ENCODE data around the gene DIAPH3.

Gene DIAPH3

GRCh38 chr13:59774491-59774971 lies 389.2 kb downstream of the DIAPH3 start:
- Mint-ChIP-seq H3K27ac (no peak overlapping the region), H3K9me3 (ENCODE audit: low read depth) (no peaks in the 10 kb centered on the region), H3K36me3 (no peaks in the 10 kb centered on the region), H3K27me3 (no peaks in the 10 kb centered on the region), H3K4me3 (no peak overlapping the region), H3K4me1 (ENCODE audit: low read depth) (no peaks in the 10 kb centered on the region)

GRCh38 chr13:59771272-59771671 lies 392.5 kb downstream of the DIAPH3 start:
- H3K4me1 Mint-ChIP-seq (ENCODE audit: low read depth) = no peaks in the 10 kb centered on the region

GRCh38 chr13:59770451-59770850 lies 393.3 kb downstream of the DIAPH3 start:
- no peaks in the 10 kb centered on the region for H3K27me3 Mint-ChIP-seq
- no peaks in the 10 kb centered on the region for H3K9me3 Mint-ChIP-seq (ENCODE audit: low read depth)
- H3K27ac Mint-ChIP-seq = no peak overlapping the region
- H3K36me3 Mint-ChIP-seq = no peaks in the 10 kb centered on the region
- H3K4me3 Mint-ChIP-seq = no peak overlapping the region
- no peaks in the 10 kb centered on the region for H3K4me1 Mint-ChIP-seq (ENCODE audit: low read depth)

More at GRCh38 chr13:59771272-59771671, 392.5 kb downstream of the DIAPH3 start:
- no peaks in the 10 kb centered on the region for H3K36me3 Mint-ChIP-seq
- H3K27me3 Mint-ChIP-seq = no peaks in the 10 kb centered on the region
- H3K27ac Mint-ChIP-seq = no peak overlapping the region
- H3K9me3 Mint-ChIP-seq (ENCODE audit: low read depth) = no peaks in the 10 kb centered on the region
- no peak overlapping the region for H3K4me3 Mint-ChIP-seq

- Mint-ChIP-seq H3K9me3 (ENCODE audit: low read depth) (no peaks in the 10 kb centered on the region), H3K4me3 (no peak overlapping the region), H3K27me3 (no peaks in the 10 kb centered on the region), H3K4me1 (ENCODE audit: low read depth) (no peaks in the 10 kb centered on the region), H3K27ac (no peak overlapping the region), H3K36me3 (no peaks in the 10 kb centered on the region)
Measured at GRCh38 chr13:59766236-59766635, 397.5 kb downstream of the DIAPH3 start.

- Mint-ChIP-seq H3K4me3 (no peak overlapping the region), H3K36me3 (no peaks in the 10 kb centered on the region), H3K9me3 (ENCODE audit: low read depth) (no peaks in the 10 kb centered on the region), H3K27ac (no peak overlapping the region), H3K4me1 (ENCODE audit: low read depth) (no peaks in the 10 kb centered on the region), H3K27me3 (no peaks in the 10 kb centered on the region)
Measured at GRCh38 chr13:59755632-59756290, 408.0 kb downstream of the DIAPH3 start.

GRCh38 chr13:59754411-59754810 lies 409.3 kb downstream of the DIAPH3 start:
- Mint-ChIP-seq H3K36me3 (no peaks in the 10 kb centered on the region), H3K4me1 (ENCODE audit: low read depth) (no peaks in the 10 kb centered on the region), H3K27me3 (no peaks in the 10 kb centered on the region), H3K27ac (no peak overlapping the region), H3K4me3 (no peak overlapping the region), H3K9me3 (ENCODE audit: low read depth) (no peaks in the 10 kb centered on the region)

- H3K27ac Mint-ChIP-seq = no peak overlapping the region
- H3K27me3 Mint-ChIP-seq = no peaks in the 10 kb centered on the region
- H3K4me3 Mint-ChIP-seq = no peak overlapping the region
- no peaks in the 10 kb centered on the region for H3K9me3 Mint-ChIP-seq (ENCODE audit: low read depth)
- no peaks in the 10 kb centered on the region for H3K4me1 Mint-ChIP-seq (ENCODE audit: low read depth)
- no peaks in the 10 kb centered on the region for H3K36me3 Mint-ChIP-seq
Measured at GRCh38 chr13:59750860-59751259, 412.9 kb downstream of the DIAPH3 start.

GRCh38 chr13:59748046-59748445 lies 415.7 kb downstream of the DIAPH3 start:
- H3K36me3 Mint-ChIP-seq = no peaks in the 10 kb centered on the region
- no peaks in the 10 kb centered on the region for H3K9me3 Mint-ChIP-seq (ENCODE audit: low read depth)
- H3K4me3 Mint-ChIP-seq = no peak overlapping the region
- H3K27me3 Mint-ChIP-seq = no peaks in the 10 kb centered on the region
- H3K4me1 Mint-ChIP-seq (ENCODE audit: low read depth) = no peaks in the 10 kb centered on the region
- no peak overlapping the region for H3K27ac Mint-ChIP-seq

GRCh38 chr13:59747529-59747928 lies 416.2 kb downstream of the DIAPH3 start:
- Mint-ChIP-seq H3K27ac (no peak overlapping the region), H3K4me1 (ENCODE audit: low read depth) (no peaks in the 10 kb centered on the region), H3K9me3 (ENCODE audit: low read depth) (no peaks in the 10 kb centered on the region), H3K4me3 (no peak overlapping the region), H3K27me3 (no peaks in the 10 kb centered on the region), H3K36me3 (no peaks in the 10 kb centered on the region)

- H3K9me3 Mint-ChIP-seq (ENCODE audit: low read depth) = no peaks in the 10 kb centered on the region
- no peaks in the 10 kb centered on the region for H3K27me3 Mint-ChIP-seq
- H3K4me3 Mint-ChIP-seq = no peak overlapping the region
- H3K36me3 Mint-ChIP-seq = no peaks in the 10 kb centered on the region
- H3K4me1 Mint-ChIP-seq (ENCODE audit: low read depth) = no peaks in the 10 kb centered on the region
- H3K27ac Mint-ChIP-seq = no peak overlapping the region
Measured at GRCh38 chr13:59746291-59746962, 417.3 kb downstream of the DIAPH3 start.

- H3K27ac Mint-ChIP-seq = no peak overlapping the region
- no peaks in the 10 kb centered on the region for H3K36me3 Mint-ChIP-seq
- H3K4me1 Mint-ChIP-seq (ENCODE audit: low read depth) = no peaks in the 10 kb centered on the region
- H3K27me3 Mint-ChIP-seq = no peaks in the 10 kb centered on the region
- no peaks in the 10 kb centered on the region for H3K9me3 Mint-ChIP-seq (ENCODE audit: low read depth)
- H3K4me3 Mint-ChIP-seq = no peak overlapping the region
Measured at GRCh38 chr13:59745392-59745788, 418.3 kb downstream of the DIAPH3 start.

- Mint-ChIP-seq H3K4me3 (no peak overlapping the region), H3K27me3 (no peaks in the 10 kb centered on the region), H3K36me3 (no peaks in the 10 kb centered on the region), H3K27ac (no peak overlapping the region), H3K9me3 (ENCODE audit: low read depth) (no peaks in the 10 kb centered on the region), H3K4me1 (ENCODE audit: low read depth) (no peaks in the 10 kb centered on the region)
Measured at GRCh38 chr13:59744747-59745391, 418.9 kb downstream of the DIAPH3 start.

GRCh38 chr13:59743195-59743594 lies 420.5 kb downstream of the DIAPH3 start:
- Mint-ChIP-seq H3K4me1 (ENCODE audit: low read depth) (no peaks in the 10 kb centered on the region), H3K27me3 (no peaks in the 10 kb centered on the region), H3K9me3 (ENCODE audit: low read depth) (no peaks in the 10 kb centered on the region), H3K36me3 (no peaks in the 10 kb centered on the region), H3K4me3 (no peak overlapping the region), H3K27ac (no peak overlapping the region)

GRCh38 chr13:59742467-59742866 lies 421.3 kb downstream of the DIAPH3 start:
- Mint-ChIP-seq H3K4me3 (no peak overlapping the region), H3K4me1 (ENCODE audit: low read depth) (no peaks in the 10 kb centered on the region), H3K9me3 (ENCODE audit: low read depth) (no peaks in the 10 kb centered on the region), H3K27ac (no peak overlapping the region), H3K27me3 (no peaks in the 10 kb centered on the region), H3K36me3 (no peaks in the 10 kb centered on the region)

- Mint-ChIP-seq H3K27ac (no peak overlapping the region), H3K4me3 (no peak overlapping the region), H3K4me1 (ENCODE audit: low read depth) (no peaks in the 10 kb centered on the region), H3K36me3 (no peaks in the 10 kb centered on the region), H3K27me3 (no peaks in the 10 kb centered on the region), H3K9me3 (ENCODE audit: low read depth) (no peaks in the 10 kb centered on the region)
Measured at GRCh38 chr13:59738921-59739320, 424.8 kb downstream of the DIAPH3 start.
